A549 treated with GW870086 at 1 μM for 4 hours (cell line): ENCODE measurements around the gene AJM1. TPM values are rescaled to one million over a fixed set of nuclear protein-coding genes. Genes with fewer than 3 reads are reported as not detected.

Experiments used
- total RNA-seq: library from RNA; stranded (reverse); fragments of 200-300 nt; extraction: Qiagen RNA extraction; gene quantifications from 5 replicates; pipeline ENCODE4 v1.2.3, GENCODE V29; 2022; ENCODE audit warnings: low read depth

Gene AJM1
- 4.0 to 4.7 TPM (median 4.2 TPM) in 5 replicates for total RNA-seq

DNA sequence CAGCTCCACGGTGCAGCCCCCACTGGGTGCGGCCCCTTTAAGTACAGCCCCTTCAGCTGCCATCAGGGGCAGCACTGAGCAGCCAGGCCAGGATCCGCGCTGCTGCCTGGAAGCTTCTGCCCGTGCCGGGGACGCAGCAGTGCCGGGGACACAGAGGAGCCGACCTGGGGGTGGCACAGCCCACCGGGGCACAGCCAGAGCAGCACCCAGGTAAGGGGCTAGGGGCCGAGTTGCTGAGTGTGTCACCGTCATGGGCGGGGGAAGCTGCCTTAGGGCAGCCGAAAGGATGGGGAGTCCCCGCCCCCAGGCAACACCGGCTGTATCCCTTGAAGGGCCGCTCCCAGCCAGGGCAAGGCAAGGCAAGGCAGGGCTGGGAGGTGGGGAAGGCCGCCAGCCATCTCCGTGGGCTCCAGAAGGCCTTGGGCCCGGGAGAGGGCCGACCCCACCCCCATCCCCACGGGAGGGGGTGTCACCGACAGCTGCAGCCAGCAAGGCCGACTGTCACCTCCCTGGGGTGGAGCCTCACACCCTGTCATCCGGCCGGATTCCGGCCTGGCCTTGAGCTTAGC, at the start of gene AJM1:
Gene AJM1, plus strand, starts transcription at position 99 of the 569 bp plus-strand sequence. CDS start 1,937 bp downstream, outside the sequence.

DNA sequence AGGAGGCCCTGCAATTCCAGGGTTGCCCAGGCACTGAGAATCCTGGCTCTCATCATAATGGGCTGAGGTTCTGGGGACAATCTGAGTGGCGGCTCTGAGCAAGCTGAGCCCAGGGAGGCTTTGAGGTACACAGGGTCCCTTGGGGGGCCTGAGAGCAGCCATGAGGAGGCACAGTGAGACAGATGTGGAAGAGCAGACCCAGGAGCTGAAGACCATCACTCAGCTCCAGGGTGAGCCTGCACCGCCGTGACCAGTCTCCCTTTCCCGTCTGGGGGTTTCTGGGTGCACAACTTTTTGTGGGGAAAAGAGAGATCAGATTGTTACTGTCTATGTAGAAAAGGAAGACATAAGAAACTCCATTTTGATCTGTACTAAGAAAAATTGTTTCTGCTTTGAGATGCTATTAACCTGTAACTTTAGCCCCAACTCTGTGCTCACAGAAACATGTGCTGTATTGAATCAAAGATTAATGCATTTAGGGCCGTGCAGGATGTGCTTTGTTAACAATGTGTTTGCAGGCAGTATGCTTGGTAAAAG, 46.0 kb upstream of the AJM1 start, which contains the start of gene CCDC183:
Gene CCDC183, plus strand, starts transcription at position 101 of the 537 bp plus-strand sequence. Its CDS starts 60 bp downstream, at position 161.

DNA sequence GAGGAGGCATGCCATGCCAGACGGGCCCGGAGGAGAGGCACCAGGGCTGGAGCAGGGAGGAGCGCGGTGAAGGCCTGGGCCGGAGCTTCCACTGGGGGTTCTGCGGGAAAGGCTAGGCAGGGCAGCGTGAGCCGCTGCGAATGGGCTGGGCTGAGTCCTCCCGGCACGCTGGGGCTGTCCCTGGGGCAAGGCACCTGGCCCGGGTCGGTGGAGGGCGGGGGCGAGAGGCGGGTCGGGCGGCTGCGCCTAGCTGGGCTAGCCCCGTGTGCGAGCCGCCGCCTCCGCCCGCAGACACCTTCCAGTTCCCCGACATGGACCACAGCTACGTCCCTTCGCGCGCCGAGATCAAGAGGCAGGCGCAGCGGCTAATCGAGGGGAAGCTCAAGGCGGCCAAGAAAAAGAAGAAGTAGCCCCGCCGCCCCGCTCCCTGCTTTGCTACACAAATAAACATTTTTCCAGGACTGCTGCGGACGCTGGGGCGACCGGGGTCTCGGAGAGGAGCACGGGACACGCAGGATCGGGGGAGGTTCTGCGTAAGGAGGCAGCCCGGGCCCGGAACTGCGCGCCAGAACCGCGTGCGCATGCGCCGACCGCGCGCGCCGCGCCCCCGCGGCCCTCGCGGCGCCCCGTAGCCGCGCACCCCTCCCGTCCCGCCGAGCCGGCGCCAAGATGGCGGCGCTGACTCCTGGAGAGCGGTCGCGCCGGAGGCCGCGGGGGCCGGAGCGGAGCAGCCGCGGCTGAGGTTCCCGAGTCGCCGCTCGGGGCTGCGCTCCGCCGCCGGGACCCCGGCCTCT, 34.8 kb upstream of the AJM1 start, which contains the start of gene RABL6:
Gene RABL6, plus strand, starts transcription at position 668 of the 794 bp plus-strand sequence. CDS start 249 bp downstream, outside the sequence.

DNA sequence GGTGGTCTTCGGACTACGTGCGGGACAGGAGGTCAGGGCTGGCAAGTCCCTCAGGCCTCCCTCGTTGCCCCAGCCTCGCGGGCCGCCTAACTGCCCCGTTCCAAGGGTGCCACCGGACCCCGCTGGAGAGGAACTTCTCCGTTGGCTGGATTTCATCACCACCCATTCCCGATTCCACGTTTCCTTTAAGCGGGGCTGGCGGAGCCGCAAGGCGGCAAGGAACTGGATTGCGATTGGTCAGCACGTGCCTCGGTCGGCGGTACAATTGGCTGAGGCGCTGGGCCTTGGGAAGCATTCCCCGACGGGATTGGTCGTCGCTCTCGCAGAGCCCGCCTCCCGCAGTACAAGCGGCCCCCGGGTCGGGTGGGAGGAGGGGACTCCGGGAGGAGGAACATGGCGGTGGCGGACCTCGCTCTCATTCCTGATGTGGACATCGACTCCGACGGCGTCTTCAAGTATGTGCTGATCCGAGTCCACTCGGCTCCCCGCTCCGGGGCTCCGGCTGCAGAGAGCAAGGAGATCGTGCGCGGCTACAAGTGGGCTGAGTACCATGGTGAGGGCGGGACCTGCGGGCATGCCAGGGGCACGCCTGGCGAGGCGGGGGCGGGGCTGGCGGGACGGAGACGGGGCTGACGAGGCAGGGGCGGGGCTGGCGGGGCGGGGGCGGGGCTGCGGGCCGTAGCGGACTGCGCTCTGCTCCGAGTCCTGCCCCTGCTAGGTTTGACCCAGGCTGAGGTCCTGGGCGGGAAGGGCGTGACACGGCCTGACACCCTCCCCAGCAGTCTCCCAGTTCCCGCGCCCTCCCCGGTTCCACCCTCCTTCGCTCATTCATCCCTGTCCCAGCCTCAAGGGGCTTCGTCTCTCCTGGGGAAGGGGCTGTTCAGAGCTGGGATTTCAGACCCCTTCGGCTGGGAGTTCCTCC, 7.0 kb downstream of the AJM1 start, which contains the start of gene PHPT1:
Gene PHPT1, plus strand, starts transcription at position 372 of the 922 bp plus-strand sequence. Its CDS starts 22 bp downstream, at position 394.

DNA sequence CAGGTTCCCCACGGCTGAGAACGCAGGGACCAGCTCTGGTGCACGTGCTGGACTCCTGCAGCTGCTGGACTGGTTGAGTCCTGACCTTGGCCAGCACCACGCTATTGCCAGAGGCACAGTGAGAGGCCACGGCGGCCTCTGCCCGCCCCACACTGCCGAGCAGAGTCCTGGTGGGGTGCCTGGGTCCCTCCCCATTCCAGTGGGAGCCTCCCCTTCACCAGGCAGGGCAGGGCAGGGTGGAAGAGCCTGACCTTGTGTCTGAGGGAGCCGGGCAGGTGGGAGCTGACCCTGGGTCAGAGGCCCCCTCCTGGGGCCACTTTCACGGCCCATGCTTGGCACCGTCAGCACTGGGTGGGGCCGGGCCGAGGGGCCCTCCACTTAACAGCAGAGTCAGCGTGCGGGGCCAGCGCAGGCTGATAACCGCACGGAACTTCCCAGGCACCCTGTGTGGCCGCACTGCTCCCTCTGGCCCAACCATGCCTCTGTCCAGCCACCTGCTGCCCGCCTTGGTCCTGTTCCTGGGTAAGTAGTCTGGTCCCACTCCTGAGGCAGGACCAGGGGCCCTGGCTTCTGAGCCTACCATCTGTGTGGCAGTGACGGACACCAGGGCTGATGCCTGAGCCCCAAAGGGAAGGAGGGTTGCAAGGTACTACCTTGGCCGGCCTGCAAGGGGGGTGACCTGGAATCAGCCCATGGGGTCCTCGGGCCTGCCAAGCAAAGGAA, 9.8 kb downstream of the AJM1 start, which contains the start of gene MAMDC4:
Gene MAMDC4, plus strand, starts transcription at position 406 of the 723 bp plus-strand sequence. Its CDS starts 71 bp downstream, at position 477.

DNA sequence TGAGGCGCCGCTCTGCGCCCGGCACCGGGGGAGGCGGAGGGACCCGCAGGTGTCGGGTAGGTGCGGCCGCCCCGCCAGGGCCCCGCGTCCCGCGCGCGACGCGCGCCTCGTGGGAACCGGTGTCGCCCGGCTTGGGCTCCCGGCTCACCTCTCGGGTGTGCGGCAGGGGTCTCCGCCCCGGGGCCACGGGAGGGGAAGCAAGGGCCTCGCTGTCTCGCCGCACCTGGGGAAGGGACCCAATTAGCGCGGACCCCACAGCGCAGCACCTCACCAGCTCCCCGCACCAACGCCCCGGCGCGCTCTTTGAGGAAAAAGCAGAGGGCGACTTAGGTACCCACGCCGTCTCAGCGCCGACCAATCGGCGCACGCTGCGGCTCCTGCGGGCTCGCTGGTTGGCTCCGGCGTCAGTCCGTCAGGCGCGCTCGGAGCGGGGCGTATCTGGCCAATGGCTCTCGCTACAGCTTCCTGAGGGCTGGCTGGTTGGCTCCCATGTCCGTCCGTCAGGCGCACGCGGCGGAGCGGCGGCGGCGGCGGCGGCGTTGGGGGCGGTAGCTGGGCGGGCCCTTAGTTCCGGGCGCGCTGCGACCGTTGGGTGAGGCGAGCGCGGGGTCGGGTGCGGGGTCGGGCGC, 43.8 kb downstream of the AJM1 start, which contains the start of gene TRAF2:
Gene TRAF2, plus strand, starts transcription at position 567 of the 629 bp plus-strand sequence. CDS start 12,225 bp downstream, outside the sequence.

Other genes with a start within 250 kb of the AJM1 start
- 36.2 to 58.7 TPM (median 55.2 TPM) in 5 replicates for gene EGFL7, start 179.6 kb upstream of the AJM1 start, total RNA-seq
- 68.2 to 110 TPM (median 105 TPM) in 5 replicates for gene AGPAT2, start 155.0 kb upstream of the AJM1 start, total RNA-seq
- 6.9 to 9.6 TPM (median 9.4 TPM) in 5 replicates for gene DIPK1B, start 129.9 kb upstream of the AJM1 start, total RNA-seq
- gene LCN10, start 99.5 kb upstream of the AJM1 start, total RNA-seq: not detected in 5 replicates
- not detected in 5 replicates for gene LCN6, start 94.0 kb upstream of the AJM1 start, total RNA-seq
- not detected in 5 replicates for gene LCN8, start 84.2 kb upstream of the AJM1 start, total RNA-seq
- gene LCN15, start 78.0 kb upstream of the AJM1 start, total RNA-seq: not detected in 5 replicates
- 64.6 to 80.7 TPM (median 74.2 TPM) in 5 replicates for gene TMEM141, start 51.1 kb upstream of the AJM1 start, total RNA-seq
- gene CCDC183, start 46.1 kb upstream of the AJM1 start, total RNA-seq: 0.15 to 0.72 TPM (median 0.44 TPM) in 5 replicates
- gene RABL6, start 34.5 kb upstream of the AJM1 start, total RNA-seq: 58.9 to 86.1 TPM (median 79.5 TPM) in 5 replicates
- gene PHPT1, start 6.9 kb downstream of the AJM1 start, total RNA-seq: 285 to 343 TPM (median 299 TPM) in 5 replicates
- gene MAMDC4, start 9.9 kb downstream of the AJM1 start, total RNA-seq: 2.5 to 5.8 TPM (median 3.1 TPM) in 5 replicates
- 428 to 545 TPM (median 458 TPM) in 5 replicates for gene EDF1, start 23.8 kb downstream of the AJM1 start, total RNA-seq
- gene TRAF2, start 44.0 kb downstream of the AJM1 start, total RNA-seq: 43.8 to 69.5 TPM (median 59.1 TPM) in 5 replicates
- 70.1 to 101 TPM (median 99.1 TPM) in 5 replicates for gene FBXW5, start 102.3 kb downstream of the AJM1 start, total RNA-seq
- gene C8G, start 102.8 kb downstream of the AJM1 start, total RNA-seq: 0.85 to 2.9 TPM (median 1.4 TPM) in 5 replicates
- gene LCN12, start 109.8 kb downstream of the AJM1 start, total RNA-seq: 0.80 to 1.6 TPM (median 1.3 TPM) in 5 replicates
- gene PTGDS, start 135.0 kb downstream of the AJM1 start, total RNA-seq: 0.57 to 0.68 TPM (median 0.66 TPM) in 3 of 5 replicates, not detected in the others
- gene LCNL1, start 140.5 kb downstream of the AJM1 start, total RNA-seq: 0.07 to 0.08 TPM (median 0.08 TPM) in 3 of 5 replicates, not detected in the others
- gene PAXX, start 149.9 kb downstream of the AJM1 start, total RNA-seq: 47.9 to 81.3 TPM (median 74.1 TPM) in 5 replicates
- gene CLIC3, start 154.1 kb downstream of the AJM1 start, total RNA-seq: 3.3 to 5.1 TPM (median 4.8 TPM) in 5 replicates
- gene ABCA2, start 185.8 kb downstream of the AJM1 start, total RNA-seq: 21.4 to 27.7 TPM (median 25.4 TPM) in 5 replicates
- gene FUT7, start 189.6 kb downstream of the AJM1 start, total RNA-seq: 0.06 TPM in 1 of 5 replicates, not detected in the others
- 44.4 to 81.3 TPM (median 73.5 TPM) in 5 replicates for gene NPDC1, start 203.7 kb downstream of the AJM1 start, total RNA-seq
- gene ENTPD2, start 211.6 kb downstream of the AJM1 start, total RNA-seq: 1.1 to 2.3 TPM (median 1.7 TPM) in 5 replicates
- gene SAPCD2, start 228.1 kb downstream of the AJM1 start, total RNA-seq: 14.8 to 25.2 TPM (median 21.9 TPM) in 5 replicates
- gene UAP1L1, start 235.0 kb downstream of the AJM1 start, total RNA-seq: 9.7 to 13.3 TPM (median 10.7 TPM) in 5 replicates
- 39.8 to 52.8 TPM (median 51.9 TPM) in 5 replicates for gene MAN1B1, start 244.5 kb downstream of the AJM1 start, total RNA-seq